Neural cell (in vitro differentiated cells): Measurements from ENCODE around the gene CPSF7.

Experiments
- POLR2AphosphoS5 ChIP-seq: IDR thresholded peaks from 2 replicates; pipeline ENCODE4 v1.6.1; 2012
- RAD21 ChIP-seq: fragments of 450-650 bp; conservative IDR thresholded peaks from 2 replicates; pipeline ENCODE4 v1.6.1; 2014; ENCODE audit warnings: antibody characterized with exemption, mild to moderate bottlenecking, moderate library complexity
- REST ChIP-seq: IDR thresholded peaks from 2 replicates; pipeline ENCODE4 v1.6.1; 2012; ENCODE audit warnings: borderline replicate concordance

GRCh38 chr11:61439615-61440014, 9.8 kb upstream of the CPSF7 start:
- no peak for TF ChIP-seq REST
- no peak for TF ChIP-seq RAD21
- no peak for TF ChIP-seq POLR2AphosphoS5
